Coronary artery (tissue), 2 donors: ENCODE measurements around the gene INS.

ENCODE experiments used
- DNase-seq: peaks from one replicate; pipeline ENCODE4 v3.0.0-alpha.2; 2017; ENCODE audit warnings: low spot score
- H3K27ac ChIP-seq, 2 donors: fragments of 200-600 bp; sonication (generic); one replicate each; pipeline ENCODE4 v1.5.1; 2016 to 2019
- H3K4me3 ChIP-seq: fragments of 200-600 bp; sonication (generic); 2 replicates; pipeline ENCODE4 v1.5.1; 2016; ENCODE audit warnings: mild to moderate bottlenecking, moderate library complexity
- TF ChIP-seq, protein P1 (sequence below): fragments of 200-600 bp; sonication (generic); IDR thresholded peaks from one replicate; pipeline ENCODE4 v1.5.1; 2019; ENCODE audit warnings: antibody characterized with exemption

The INS gene

DNA sequence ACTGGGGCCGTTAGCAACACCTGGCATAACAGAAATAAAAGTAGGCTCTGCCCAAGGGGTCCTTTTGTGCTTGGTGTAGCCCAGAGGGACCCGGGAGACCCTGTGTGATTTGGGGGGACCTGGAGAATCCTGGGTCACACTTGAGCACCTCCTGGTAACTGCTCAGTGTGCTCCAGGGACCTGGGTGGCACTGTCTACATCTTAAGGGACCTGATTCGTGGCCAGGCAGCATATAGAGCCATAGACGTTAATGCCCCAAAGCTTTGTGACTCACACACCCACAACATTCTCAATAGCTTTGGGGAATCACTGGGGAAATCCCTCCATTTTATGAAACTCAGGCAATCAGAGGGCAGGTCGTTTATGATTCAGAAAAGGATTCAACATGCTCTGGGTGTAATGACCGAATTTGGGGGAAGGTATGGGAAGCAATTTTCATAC, 18.2 kb downstream of the INS start:
- Histone ChIP-seq H3K27ac (no peak overlapping the region), H3K4me3 (no peak overlapping the region)
- no peak for DNase-seq
- TF ChIP-seq, protein P1, sequence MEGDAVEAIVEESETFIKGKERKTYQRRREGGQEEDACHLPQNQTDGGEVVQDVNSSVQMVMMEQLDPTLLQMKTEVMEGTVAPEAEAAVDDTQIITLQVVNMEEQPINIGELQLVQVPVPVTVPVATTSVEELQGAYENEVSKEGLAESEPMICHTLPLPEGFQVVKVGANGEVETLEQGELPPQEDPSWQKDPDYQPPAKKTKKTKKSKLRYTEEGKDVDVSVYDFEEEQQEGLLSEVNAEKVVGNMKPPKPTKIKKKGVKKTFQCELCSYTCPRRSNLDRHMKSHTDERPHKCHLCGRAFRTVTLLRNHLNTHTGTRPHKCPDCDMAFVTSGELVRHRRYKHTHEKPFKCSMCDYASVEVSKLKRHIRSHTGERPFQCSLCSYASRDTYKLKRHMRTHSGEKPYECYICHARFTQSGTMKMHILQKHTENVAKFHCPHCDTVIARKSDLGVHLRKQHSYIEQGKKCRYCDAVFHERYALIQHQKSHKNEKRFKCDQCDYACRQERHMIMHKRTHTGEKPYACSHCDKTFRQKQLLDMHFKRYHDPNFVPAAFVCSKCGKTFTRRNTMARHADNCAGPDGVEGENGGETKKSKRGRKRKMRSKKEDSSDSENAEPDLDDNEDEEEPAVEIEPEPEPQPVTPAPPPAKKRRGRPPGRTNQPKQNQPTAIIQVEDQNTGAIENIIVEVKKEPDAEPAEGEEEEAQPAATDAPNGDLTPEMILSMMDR = no peak

DNA sequence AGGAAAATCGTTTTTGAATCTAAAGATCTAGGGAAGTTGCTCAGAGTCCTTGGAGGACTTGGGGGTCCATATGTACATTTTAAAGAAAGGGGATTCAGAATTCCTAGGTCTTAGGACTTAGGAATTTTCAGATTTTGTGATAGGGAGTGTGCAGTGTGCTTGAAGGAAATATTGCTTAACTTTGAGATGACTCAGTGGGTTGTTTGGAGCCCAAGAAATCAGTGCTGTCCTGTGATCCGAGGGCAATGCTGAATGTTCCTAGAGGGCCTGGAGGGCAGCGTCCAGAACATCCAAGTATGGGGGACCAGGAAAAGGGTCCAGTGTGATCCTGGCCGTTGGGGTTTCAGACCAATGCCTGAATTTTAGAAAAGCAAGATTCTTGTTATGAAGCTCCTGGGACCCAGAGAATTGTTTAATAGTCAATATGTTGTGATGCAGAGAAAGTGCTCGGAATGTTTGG, 18.7 kb downstream of the INS start:
- Histone ChIP-seq H3K27ac (no peak overlapping the region), H3K4me3 (no peak overlapping the region)

DNA sequence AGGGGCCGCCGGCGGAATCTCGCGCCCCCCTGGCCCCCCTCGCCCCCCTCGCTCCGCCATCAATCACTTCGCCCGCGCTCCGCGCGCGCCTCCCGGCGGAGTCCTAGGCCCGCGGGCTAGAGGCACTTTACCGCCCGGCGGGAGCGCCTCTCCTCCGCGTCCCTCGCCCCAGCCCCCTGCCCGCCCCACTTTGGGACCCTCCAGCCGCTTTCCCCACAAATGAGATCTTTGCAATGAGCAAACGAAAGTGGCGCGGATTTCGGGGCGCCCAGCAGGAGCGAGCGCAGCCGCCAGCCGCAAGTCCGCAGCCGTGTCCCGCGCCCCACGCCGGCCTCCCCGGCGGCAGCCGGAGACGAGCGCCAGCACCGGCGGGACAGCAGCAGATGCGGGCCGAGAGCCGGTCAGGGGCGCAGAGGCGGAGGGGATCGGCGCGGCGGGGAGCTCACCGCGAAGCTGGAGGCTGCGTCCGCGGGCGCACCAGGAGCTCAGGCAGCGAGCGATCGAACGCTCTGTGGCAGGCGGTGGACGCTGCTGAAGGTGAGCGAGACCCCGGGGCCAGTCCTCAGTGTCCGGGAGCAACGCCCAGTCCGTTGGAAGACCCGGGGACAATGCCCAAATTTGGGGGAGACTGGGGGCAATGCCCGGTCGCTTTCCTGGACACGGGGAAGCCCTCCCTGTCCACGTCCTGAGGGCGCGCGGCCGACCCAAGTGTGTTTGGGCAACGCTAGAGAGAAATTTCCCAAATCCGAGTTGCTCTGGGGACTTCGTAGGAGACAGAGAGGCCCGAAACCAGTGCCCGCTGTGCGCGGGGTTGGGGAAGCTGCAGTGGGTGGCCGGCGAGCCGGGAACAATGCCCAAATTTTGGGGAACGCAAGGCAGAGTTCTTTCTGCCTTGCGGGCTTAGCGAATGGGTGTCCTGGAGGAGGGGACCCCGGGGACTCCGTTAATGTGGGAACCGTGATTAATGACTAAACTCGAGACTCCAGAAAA, 20.3 kb downstream of the INS start:
- TF ChIP-seq, protein P1 = no peak
- DNase-seq = no peak
- H3K27ac ChIP-seq = no peak overlapping the region
- H3K4me3 ChIP-seq = peak overlapping the region; percentile 49

More for the DNA sequence above, 18.7 kb downstream of the INS start:
- TF ChIP-seq, protein P1 = no peak
- DNase-seq = no peak

DNA sequence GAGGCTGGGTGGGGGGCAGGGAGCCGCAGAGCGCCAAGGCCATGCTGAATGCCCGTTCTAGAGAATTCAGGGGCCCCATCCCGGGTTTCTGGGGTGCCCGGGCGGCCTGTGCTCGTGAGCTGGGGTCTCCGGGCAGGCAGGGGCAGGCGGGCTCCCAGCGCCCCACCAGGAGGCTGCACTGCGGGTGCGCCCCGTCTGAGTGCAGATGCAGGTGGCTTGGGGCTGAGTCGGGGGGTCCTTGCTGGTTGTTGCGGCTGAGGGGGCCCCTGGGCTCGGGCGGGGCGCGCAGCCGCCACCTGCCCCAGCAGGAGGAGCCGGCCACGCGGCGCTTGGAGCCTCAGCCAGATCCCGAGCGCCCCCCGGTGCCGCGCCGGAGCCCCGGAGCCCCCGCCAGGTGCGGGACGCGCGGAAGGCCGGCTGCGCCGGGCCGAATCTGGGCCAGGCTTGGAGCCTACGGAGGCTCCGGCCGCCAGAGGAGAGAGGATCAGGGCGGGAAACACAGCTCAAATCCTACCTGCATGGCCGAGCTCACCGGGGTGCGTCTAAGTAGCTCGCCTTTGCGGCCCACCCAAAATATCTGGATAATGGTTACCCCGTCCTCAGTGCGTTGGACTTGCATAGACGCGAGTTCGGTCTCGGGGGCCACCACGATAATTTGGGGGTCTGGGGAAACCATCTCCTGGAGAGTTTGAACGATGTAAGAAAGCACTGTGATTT, 21.2 kb downstream of the INS start:
- peak overlapping the region; percentile 68 for H3K4me3 ChIP-seq
- TF ChIP-seq, protein P1 = no peak
- H3K27ac ChIP-seq = no peak overlapping the region
- no peak for DNase-seq

DNA sequence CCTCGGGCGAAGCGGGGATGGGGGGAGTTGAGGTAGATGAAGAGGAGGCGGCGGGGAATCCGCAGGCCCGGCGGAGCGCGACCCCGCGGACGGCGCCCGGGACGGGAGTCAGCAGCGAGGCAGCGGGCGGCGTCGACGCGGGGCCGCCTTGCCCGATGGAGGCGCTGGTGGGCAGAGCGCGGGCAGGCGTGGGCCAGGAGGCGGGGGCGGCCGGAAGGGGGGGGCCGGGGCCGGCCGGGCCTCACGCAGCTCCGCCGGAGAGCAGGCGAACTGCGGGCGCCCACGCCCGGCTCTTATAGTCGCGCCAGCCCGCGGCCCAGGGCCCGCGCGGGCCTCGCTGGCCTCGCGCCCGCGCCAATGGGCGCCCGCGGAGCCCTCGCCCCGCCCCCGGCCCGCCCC, 21.9 kb downstream of the INS start, which contains the start of gene IGF2:
TSS of gene IGF2 (minus strand) at position 267 of the 399 bp plus-strand sequence. CDS start 3,866 bp downstream, outside the sequence.
- peak within 1 kb of the TSS in 1 of 2 donors; percentile 30 for H3K27ac ChIP-seq
- H3K4me3 ChIP-seq = peak within 1 kb of the TSS; percentile 68
- TF ChIP-seq, protein P1 = no peak
- DNase-seq = no peak

DNA sequence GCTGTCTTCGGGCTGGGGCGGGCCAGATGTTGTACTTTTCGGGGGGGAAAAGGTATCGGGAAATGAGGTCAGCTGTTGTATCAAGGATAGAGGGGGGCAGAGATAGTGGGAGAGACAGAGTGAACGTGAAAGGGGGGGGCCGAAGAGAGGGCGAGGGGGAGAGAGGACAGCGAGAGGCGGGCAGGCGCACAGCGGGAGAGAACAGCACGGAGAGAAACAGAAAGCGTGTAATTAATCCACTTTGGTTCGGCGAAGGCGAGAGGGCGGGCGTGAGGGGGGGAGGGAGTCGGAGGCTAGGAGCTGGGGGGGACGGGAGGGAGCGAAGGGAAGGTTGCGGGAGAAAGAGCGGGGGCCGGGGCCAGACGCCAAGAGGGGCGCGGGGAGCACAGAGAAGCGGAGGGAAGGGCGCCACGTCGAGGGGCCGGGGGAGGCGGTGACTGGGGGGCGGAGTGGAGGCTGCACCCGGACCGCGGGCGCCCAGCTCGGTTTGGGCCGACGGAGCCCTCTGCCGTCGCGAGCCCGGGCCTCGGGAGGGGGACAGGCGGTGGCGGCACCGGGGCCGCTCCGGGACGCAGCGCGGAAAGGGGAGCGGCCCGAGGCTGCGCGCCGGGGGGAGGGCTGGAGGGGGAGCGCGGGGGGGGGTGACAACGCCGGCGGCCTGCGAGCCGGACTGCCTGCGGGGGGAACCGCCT, 22.4 kb downstream of the INS start:
- DNase-seq = no peak
- Histone ChIP-seq H3K4me3 (peak overlapping the region; percentile 68), H3K27ac (peak overlapping the region in 1 of 2 donors; percentile 30)
- TF ChIP-seq, protein P1 = no peak
